Measurements from ENCODE around the gene MCTP2. TPM values are rescaled to one million over a fixed set of nuclear protein-coding genes. Genes with fewer than 3 reads are reported as not detected.

The MCTP2 gene
- total RNA-seq, 1 donor from 2014 or later = 54.2 TPM

- intact Hi-C loops (cut with micrococcal nuclease) = no loop called here
- TF ChIP-seq CTCF (IDR thresholded peaks at IDR 0.05) = no peak
- Mint-ChIP-seq H3K27ac (no peak overlapping the region), H3K4me1 (no peaks in the 10 kb centered on the region), H3K4me3 (no peak overlapping the region), H3K27me3 (no peaks in the 10 kb centered on the region), H3K36me3 (ENCODE audit: low read depth) (no peaks in the 10 kb centered on the region), H3K9me3 (no peaks in the 10 kb centered on the region)
- ChIA-PET CTCF (no interaction called here), POLR2A (no interaction called here)
- no peak for DNase-seq
- no peak for ATAC-seq (ENCODE audit: low read depth)
Measured at GRCh38 chr15:94193906-94194305, 37.5 kb upstream of the MCTP2 start.

GRCh38 chr15:94196531-94196930 lies 34.8 kb upstream of the MCTP2 start:
- H3K27ac Mint-ChIP-seq = no peak overlapping the region
- no peaks in the 10 kb centered on the region for H3K4me1 Mint-ChIP-seq
- no peak overlapping the region for H3K4me3 Mint-ChIP-seq
- ATAC-seq (ENCODE audit: low read depth) = no peak
- H3K9me3 Mint-ChIP-seq = no peaks in the 10 kb centered on the region
- DNase-seq = no peak
- POLR2A ChIA-PET = no interaction called here
- intact Hi-C loops (cut with micrococcal nuclease) = no loop called here
- CTCF ChIA-PET = interaction anchor here (1.4 kb wide), 1 partner anchor 29 kb away, joined by 3 read pairs; no protein-coding TSS in a partner anchor
- H3K27me3 Mint-ChIP-seq = no peaks in the 10 kb centered on the region
- no peaks in the 10 kb centered on the region for H3K36me3 Mint-ChIP-seq (ENCODE audit: low read depth)
- TF ChIP-seq CTCF (IDR thresholded peaks at IDR 0.05) = no peak

DNA sequence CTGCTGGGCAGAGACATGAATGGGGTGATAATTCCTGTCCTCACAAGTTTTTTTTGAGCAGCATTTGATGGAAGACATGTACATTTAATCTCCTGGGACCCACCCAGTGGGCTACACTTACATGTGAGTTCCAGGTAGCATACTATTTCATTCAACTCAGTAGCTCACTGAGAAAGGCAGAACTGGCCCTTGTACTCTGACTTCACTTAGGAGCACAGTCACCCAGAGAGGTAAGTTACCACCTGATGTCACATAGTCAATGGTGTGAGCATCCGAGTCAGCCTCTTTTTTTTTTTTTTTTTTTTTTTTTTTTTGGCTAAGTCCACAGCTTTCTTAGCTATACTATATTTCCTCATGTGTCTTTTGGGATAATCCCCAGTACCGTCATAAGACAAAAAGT lies 32.7 kb upstream of the MCTP2 start:
- POLR2A ChIA-PET = no interaction called here
- CTCF ChIA-PET = no interaction called here
- Mint-ChIP-seq H3K27ac (no peak overlapping the region), H3K36me3 (ENCODE audit: low read depth) (no peaks in the 10 kb centered on the region), H3K4me1 (no peaks in the 10 kb centered on the region), H3K4me3 (no peak overlapping the region), H3K27me3 (peaks cover 3% of the 10 kb centered on the region), H3K9me3 (no peaks in the 10 kb centered on the region)
- no peak for DNase-seq
- TF ChIP-seq CTCF (IDR thresholded peaks at IDR 0.05) = no peak
- no peak for ATAC-seq (ENCODE audit: low read depth)
- intact Hi-C loops (cut with micrococcal nuclease) = no loop called here

DNA sequence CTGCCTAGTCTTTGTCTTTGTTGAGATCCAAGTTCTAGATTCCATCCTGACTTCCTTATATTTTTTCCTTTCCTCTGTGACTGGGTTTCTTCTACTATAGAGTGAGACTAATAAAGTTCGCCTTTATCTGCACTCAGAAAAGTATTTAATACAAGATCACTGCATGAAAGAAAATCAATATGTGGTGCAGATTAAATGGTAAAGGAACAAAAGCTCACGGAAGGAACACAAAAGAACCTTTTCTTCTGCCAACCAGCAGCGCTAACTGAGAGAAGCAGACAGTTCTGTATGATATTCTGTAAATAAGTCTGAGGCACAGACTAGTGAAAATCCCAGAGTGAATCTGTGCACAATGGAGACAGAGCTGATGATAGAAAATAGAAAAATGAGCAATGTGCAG lies 31.6 kb upstream of the MCTP2 start:
- DNase-seq = no peak
- CTCF ChIA-PET = no interaction called here
- Mint-ChIP-seq H3K4me1 (no peaks in the 10 kb centered on the region), H3K27ac (no peak overlapping the region), H3K27me3 (peaks cover 3% of the 10 kb centered on the region), H3K9me3 (no peaks in the 10 kb centered on the region), H3K4me3 (no peak overlapping the region), H3K36me3 (ENCODE audit: low read depth) (no peaks in the 10 kb centered on the region)
- ATAC-seq (ENCODE audit: low read depth) = no peak
- POLR2A ChIA-PET = no interaction called here
- intact Hi-C loops (cut with micrococcal nuclease) = no loop called here
- no peak for TF ChIP-seq CTCF (IDR thresholded peaks at IDR 0.05)

- no peak overlapping the region for H3K27ac Mint-ChIP-seq
- CTCF ChIA-PET = interaction anchor here (1.2 kb wide), 1 partner anchor 40 kb away, joined by 6 read pairs; no protein-coding TSS in a partner anchor
Measured at GRCh38 chr15:94203306-94203705, 28.1 kb upstream of the MCTP2 start.

More at GRCh38 chr15:94203306-94203705, 28.1 kb upstream of the MCTP2 start:
- peaks cover 14% of the 10 kb centered on the region for H3K4me1 Mint-ChIP-seq
- no peak overlapping the region for H3K4me3 Mint-ChIP-seq
- DNase-seq (no peak), ATAC-seq (ENCODE audit: low read depth) (no peak)
- peaks cover 8% of the 10 kb centered on the region for H3K27me3 Mint-ChIP-seq
- H3K36me3 Mint-ChIP-seq (ENCODE audit: low read depth) = no peaks in the 10 kb centered on the region
- no peak for TF ChIP-seq CTCF (IDR thresholded peaks at IDR 0.05)
- POLR2A ChIA-PET = no interaction called here
- intact Hi-C loops (cut with micrococcal nuclease) = no loop called here
- H3K9me3 Mint-ChIP-seq = no peaks in the 10 kb centered on the region

Data from activated B cell treated with CpG ODN at 0.5 μM for 24 hours (primary cell).